ENCODE results near the gene ZNF839. TPM values are rescaled to one million over a fixed set of nuclear protein-coding genes. Genes with fewer than 3 reads are reported as not detected.

ZNF839 gene
- polyA plus RNA-seq, 2 of the 4 experiments (the other 2 are of a cell fraction), result 6.0 to 10.8 TPM

DNA sequence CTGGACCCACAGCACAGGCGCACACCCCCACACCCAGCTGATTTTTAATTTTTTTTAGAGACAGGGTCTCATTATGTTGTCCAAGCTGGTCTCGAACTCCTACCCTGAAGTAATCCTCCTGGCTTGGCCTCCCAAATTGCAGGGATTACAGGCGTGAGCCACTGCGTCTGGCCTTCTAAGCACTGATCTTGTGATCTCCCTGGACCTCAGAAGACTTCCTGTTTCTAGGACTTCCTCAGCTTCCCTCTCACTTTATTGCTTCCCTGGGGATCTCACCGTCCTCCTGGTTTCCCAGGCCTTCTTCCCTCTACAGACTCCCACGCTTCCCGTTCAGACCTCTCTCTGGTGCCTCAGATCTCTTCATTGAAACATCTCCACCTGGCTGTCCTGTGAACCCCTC is 13.8 kb downstream of the ZNF839 start:
- Histone ChIP-seq H3K27ac (no peak overlapping the region), H3K4me2 (no peak overlapping the region), H3K4me3 (no peak overlapping the region), H3K9me3 (no peaks in the 10 kb centered on the region), H3K4me1 (no peaks in the 10 kb centered on the region)
- ChIA-PET POLR2A (interaction anchor here (1.1 kb wide), 1 partner anchor 29 kb away, joined by 3 read pairs; the partner anchor contains the start of genes CINP and TECPR2), CTCF (interaction anchor here (0.6 to 10.7 kb wide), 5 partner anchors 13 to 710 kb away, joined by 3 to 100 read pairs (median 4); partner anchors contain the start of gene ZNF839)
- WGBS (ENCODE audit: missing lambda C conversion rate), result 87% methylated on average over 7 of the region's 7 CpGs
- DNase-seq (ENCODE audit: low read depth in 1 of 2, low spot score in 1 of 2), result no peak
- no peak for TF ChIP-seq HOXB5 (CRISPR knock-in tag; IDR thresholded peaks at IDR 0.05)
- TF ChIP-seq, protein P1, sequence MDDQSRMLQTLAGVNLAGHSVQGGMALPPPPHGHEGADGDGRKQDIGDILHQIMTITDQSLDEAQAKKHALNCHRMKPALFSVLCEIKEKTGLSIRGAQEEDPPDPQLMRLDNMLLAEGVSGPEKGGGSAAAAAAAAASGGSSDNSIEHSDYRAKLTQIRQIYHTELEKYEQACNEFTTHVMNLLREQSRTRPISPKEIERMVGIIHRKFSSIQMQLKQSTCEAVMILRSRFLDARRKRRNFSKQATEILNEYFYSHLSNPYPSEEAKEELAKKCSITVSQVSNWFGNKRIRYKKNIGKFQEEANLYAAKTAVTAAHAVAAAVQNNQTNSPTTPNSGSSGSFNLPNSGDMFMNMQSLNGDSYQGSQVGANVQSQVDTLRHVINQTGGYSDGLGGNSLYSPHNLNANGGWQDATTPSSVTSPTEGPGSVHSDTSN (IDR thresholded peaks at IDR 0.05), result no peak
- TF ChIP-seq CBX2 (IDR thresholded peaks at IDR 0.05; ENCODE audit: borderline replicate concordance, low read depth), result no peak
- TF ChIP-seq POLR2AphosphoS2 (conservative IDR thresholded peaks at IDR 0.05; ENCODE audit: low read length), result no peak
- no peak for TF ChIP-seq TFCP2L1 (CRISPR knock-in tag; IDR thresholded peaks at IDR 0.05)
- TF ChIP-seq FOSB (CRISPR knock-in tag; IDR thresholded peaks at IDR 0.05), result no peak
- no peak for TF ChIP-seq JUNB (IDR thresholded peaks at IDR 0.05)
- TF ChIP-seq RARB (CRISPR knock-in tag; IDR thresholded peaks at IDR 0.05), result no peak
- TF ChIP-seq MAFK (IDR thresholded peaks at IDR 0.05; ENCODE audit: partially characterized antibody), result no peak
- TF ChIP-seq GATA3 (IDR thresholded peaks at IDR 0.05; ENCODE audit: borderline replicate concordance), result no peak
- TF ChIP-seq, protein P2, sequence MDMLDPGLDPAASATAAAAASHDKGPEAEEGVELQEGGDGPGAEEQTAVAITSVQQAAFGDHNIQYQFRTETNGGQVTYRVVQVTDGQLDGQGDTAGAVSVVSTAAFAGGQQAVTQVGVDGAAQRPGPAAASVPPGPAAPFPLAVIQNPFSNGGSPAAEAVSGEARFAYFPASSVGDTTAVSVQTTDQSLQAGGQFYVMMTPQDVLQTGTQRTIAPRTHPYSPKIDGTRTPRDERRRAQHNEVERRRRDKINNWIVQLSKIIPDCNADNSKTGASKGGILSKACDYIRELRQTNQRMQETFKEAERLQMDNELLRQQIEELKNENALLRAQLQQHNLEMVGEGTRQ (IDR thresholded peaks at IDR 0.05), result no peak
- TF ChIP-seq KDM1A (IDR thresholded peaks at IDR 0.05; ENCODE audit: low read depth), result no peak
- TF ChIP-seq CBX8 (IDR thresholded peaks at IDR 0.05), result no peak
- TF ChIP-seq EHMT2 (IDR thresholded peaks at IDR 0.05; ENCODE audit: low read depth), result no peak
- TF ChIP-seq POLR2A (IDR thresholded peaks at IDR 0.05; ENCODE audit: low read length), result no peak
- FAIRE-seq, result no peak
- ATAC-seq, result peak in 1 of 2 experiments; percentile 43; a peak in 1 of 6 replicates

DNA sequence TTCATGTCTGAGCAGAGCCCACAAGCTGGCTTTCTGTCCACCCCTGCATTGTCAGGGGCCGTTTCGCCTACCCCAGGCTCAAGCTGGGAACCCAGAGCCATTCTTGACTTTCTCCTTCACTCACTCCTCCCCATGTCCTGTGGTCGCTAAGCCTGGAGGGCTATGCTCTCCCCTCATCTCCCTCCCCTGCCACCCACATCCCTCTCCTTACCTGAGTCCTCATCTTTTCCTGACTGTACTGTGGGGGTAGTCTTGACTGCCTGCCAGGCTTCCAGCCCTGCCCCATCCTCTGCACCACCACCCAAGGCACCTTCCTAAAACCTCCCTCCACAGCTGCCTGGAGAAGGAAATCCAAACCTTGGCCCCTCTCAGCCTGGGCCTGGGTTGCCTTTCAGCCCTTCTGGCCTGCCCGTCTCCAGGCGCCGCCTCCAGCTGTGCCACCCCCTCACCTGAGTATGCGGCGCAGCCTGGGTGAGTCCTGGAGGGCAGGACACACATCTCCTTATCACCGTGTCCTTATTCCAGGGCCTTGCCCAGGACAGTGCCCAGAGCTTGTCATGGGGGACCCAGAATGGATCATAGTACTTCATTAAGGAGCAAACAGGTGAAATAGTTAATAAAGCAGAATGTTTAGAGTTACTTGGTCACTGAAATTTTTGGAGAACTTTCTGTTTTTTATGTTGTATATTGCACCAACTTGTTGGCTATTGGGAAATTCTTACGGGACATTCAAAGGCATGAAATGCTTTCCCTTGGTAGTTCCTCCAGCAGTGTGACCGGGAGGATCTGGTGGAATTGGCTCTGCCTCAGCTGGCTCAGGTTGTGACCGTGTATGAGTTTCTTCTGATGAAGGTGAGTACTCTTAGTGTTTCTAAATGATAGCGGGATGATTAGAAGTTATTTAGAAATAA is 14.5 kb downstream of the ZNF839 start:
- WGBS (ENCODE audit: missing lambda C conversion rate), result 93% methylated on average over 13 of the region's 13 CpGs
- no peak for DNase-seq (ENCODE audit: low read depth in 1 of 2, low spot score in 1 of 2)
- H3K4me3 ChIP-seq, result no peak overlapping the region
- CTCF ChIA-PET, result interaction anchor here (0.6 to 10.7 kb wide), 3 partner anchors 14 to 1738 kb away, joined by 3 to 100 read pairs (median 4); partner anchors contain the start of gene ZNF839
- no peak for ATAC-seq
- no peak for FAIRE-seq
- POLR2A ChIA-PET, result interaction anchor here (1.1 kb wide), 1 partner anchor 29 kb away, joined by 3 read pairs; the partner anchor contains the start of genes CINP and TECPR2
- no peaks in the 10 kb centered on the region for H3K4me1 ChIP-seq
- no peaks in the 10 kb centered on the region for H3K9me3 ChIP-seq
- TF ChIP-seq EHF (CRISPR knock-in tag; IDR thresholded peaks at IDR 0.05) (no peak), EHMT2 (IDR thresholded peaks at IDR 0.05; ENCODE audit: low read depth) (no peak), NPAS2 (CRISPR knock-in tag; IDR thresholded peaks at IDR 0.05; ENCODE audit: borderline replicate concordance) (no peak)
- TF ChIP-seq, protein P3, sequence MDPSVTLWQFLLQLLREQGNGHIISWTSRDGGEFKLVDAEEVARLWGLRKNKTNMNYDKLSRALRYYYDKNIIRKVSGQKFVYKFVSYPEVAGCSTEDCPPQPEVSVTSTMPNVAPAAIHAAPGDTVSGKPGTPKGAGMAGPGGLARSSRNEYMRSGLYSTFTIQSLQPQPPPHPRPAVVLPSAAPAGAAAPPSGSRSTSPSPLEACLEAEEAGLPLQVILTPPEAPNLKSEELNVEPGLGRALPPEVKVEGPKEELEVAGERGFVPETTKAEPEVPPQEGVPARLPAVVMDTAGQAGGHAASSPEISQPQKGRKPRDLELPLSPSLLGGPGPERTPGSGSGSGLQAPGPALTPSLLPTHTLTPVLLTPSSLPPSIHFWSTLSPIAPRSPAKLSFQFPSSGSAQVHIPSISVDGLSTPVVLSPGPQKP (IDR thresholded peaks at IDR 0.05; ENCODE audit: low read depth, low read length), result no peak
- no peak overlapping the region for H3K27ac ChIP-seq
- no peak overlapping the region for H3K4me2 ChIP-seq

DNA sequence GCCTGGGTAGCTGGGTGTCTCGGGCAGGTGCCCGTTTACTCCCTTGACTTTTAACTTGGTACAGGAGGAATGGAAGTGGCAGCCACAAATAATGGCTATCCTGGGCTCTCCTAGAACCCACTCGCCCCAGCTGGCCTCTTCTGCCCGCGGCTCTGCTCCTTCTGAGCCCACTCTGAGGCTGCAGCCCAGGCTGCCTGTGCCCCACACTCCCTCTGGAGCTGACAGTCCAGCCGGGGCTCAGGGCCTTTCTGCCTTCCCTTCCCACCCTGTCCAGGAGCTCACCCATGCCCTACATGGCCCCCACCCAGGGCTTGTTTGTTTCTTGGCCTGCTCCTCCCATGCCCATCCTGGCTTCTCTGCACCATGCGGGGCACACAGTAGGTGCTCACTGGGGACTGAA is 15.6 kb downstream of the ZNF839 start:
- TF ChIP-seq KDM1A (IDR thresholded peaks at IDR 0.05; ENCODE audit: low read depth), result no peak
- no peak for TF ChIP-seq RARB (CRISPR knock-in tag; IDR thresholded peaks at IDR 0.05)
- no peak for TF ChIP-seq EHMT2 (IDR thresholded peaks at IDR 0.05; ENCODE audit: low read depth)
- no peak for TF ChIP-seq FOSB (CRISPR knock-in tag; IDR thresholded peaks at IDR 0.05)
- TF ChIP-seq NFE2L2 (conservative IDR thresholded peaks at IDR 0.05; ENCODE audit: low read length), result no peak
- TF ChIP-seq MAZ (IDR thresholded peaks at IDR 0.05; ENCODE audit: borderline replicate concordance, low read depth, low read length), result no peak
- no peak for TF ChIP-seq RCOR1 (IDR thresholded peaks at IDR 0.05; ENCODE audit: low read depth, low read length)
- Histone ChIP-seq H3K4me3 (no peak overlapping the region), H3K9me3 (no peaks in the 10 kb centered on the region), H3K27ac (no peak overlapping the region), H3K4me1 (no peaks in the 10 kb centered on the region), H3K4me2 (no peak overlapping the region)
- no peak for DNase-seq (ENCODE audit: low read depth in 1 of 2, low spot score in 1 of 2)
- CTCF ChIA-PET, result interaction anchor here (0.6 to 10.7 kb wide), 2 partner anchors 15 to 1737 kb away, joined by 3 to 100 read pairs; partner anchors contain the start of gene ZNF839
- ATAC-seq, result no peak
- POLR2A ChIA-PET, result no interaction called here
- 94% methylated on average over 7 of the region's 7 CpGs for WGBS (ENCODE audit: missing lambda C conversion rate)
- FAIRE-seq, result no peak
